Heart right ventricle (tissue), 16 donors: Measurements from ENCODE around the gene ZBTB44. TPM values are rescaled to one million over a fixed set of nuclear protein-coding genes. Genes with fewer than 3 reads are reported as not detected.

Experiments
- ATAC-seq, 8 donors: fragments of 200-7000 bp; cut with Tn5 transposase; one replicate each; pipeline ENCODE4 v1.9.1; 2020; ENCODE audit warnings: mild to moderate bottlenecking in 8 of 8, moderate library complexity in 8 of 8, moderate number of reproducible peaks in 1 of 8
- DNase-seq, 2 donors: peaks; one replicate each; pipeline ENCODE4 v3.0.0-alpha.2; 2020
- H3K27ac ChIP-seq, 10 donors: fragments of 200-600 bp; sonication (generic) in 2 of 10; one replicate each; pipeline versions ENCODE4 v1.5.0 to v1.8.0; 2020 to 2022; ENCODE audit warnings: mild to moderate bottlenecking in 3 of 10
- H3K27me3 ChIP-seq, 7 donors: fragments of 200-600 bp; one replicate each; pipeline ENCODE4 v1.8.0; 2021 to 2022; ENCODE audit warnings: mild to moderate bottlenecking in 2 of 7
- H3K36me3 ChIP-seq, 9 donors: fragments of 200-600 bp; sonication (generic) in 1 of 9; one replicate each; pipeline versions ENCODE4 v1.5.0 to v1.8.0; 2020 to 2022; ENCODE audit warnings: mild to moderate bottlenecking in 2 of 9
- H3K4me1 ChIP-seq, 9 donors: fragments of 200-600 bp; sonication (generic) in 1 of 9; one replicate each; pipeline versions ENCODE4 v1.5.0 to v1.8.0; 2020 to 2022; ENCODE audit warnings: mild to moderate bottlenecking in 4 of 9
- H3K4me3 ChIP-seq, 10 donors: fragments of 200-600 bp; sonication (generic) in 2 of 10; one replicate each; pipeline versions ENCODE4 v1.5.0 to v1.8.0; 2020 to 2022; ENCODE audit warnings: mild to moderate bottlenecking in 7 of 10, moderate library complexity in 2 of 10
- H3K9me3 ChIP-seq, 11 donors: fragments of 200-600 bp in 10 of 11; sonication (generic) in 2 of 11; one replicate each; pipeline versions ENCODE4 v1.5.0 to v1.8.0; 2013 to 2022; ENCODE audit warnings: mild to moderate bottlenecking in 2 of 11, control low read depth in 1 of 11, moderate library complexity in 1 of 11
- WGBS, 2 donors: extraction: QIAGEN DNeasy Blood & Tissue Kit; methylation state at CpG; one replicate each; pipeline ENCODE4 v1.1.7; 2013; ENCODE audit warnings: inconsistent platforms in 1 of 2; 5-methylcytosine and 5-hydroxymethylcytosine counted together
- intact Hi-C, 10 donors: fragments of 100-400 bp; cut with DNase I; formaldehyde crosslinking; loops; one replicate each; pipeline versions ENCODE4 v1.11.1 to v1.14.2; 2022
- polyA plus RNA-seq, 2 donors: library from polyadenylated mRNA; stranded (reverse); fragments of 200-250 nt; gene quantifications; one replicate each; pipeline ENCODE4 v1.2.3, GENCODE V29; 2013
- total RNA-seq, 10 donors: library from RNA; stranded (reverse); fragmentation: NEBNext Ultra II Directional in 3 of 10; extraction: Animal tissue kit (Norgen Biotek cat#: 25700) in 3 of 10; gene quantifications; one replicate each; pipeline versions ENCODE4 v1.2.1 to v1.2.4, GENCODE V29; 2021 to 2023
- TF ChIP-seq, protein P1 (sequence below), 9 donors: fragments of 200-600 bp; sonication (generic) in 2 of 9; IDR thresholded peaks; one replicate each; pipeline versions ENCODE4 v1.5.0 to v1.8.0; 2021 to 2022; ENCODE audit warnings: antibody characterized with exemption in 9 of 9, mild to moderate bottlenecking in 5 of 9, moderate library complexity in 1 of 9
- donor health status: Arrhythmogenic right ventricular cardiomyopathy.
- donor health status: ischemic (EF 13 %, LVEDD 7.1; RV severe dilation, severe dysfunction).
- donor health status: healthy with polysubstance abuse.
- donor health status: DM: no; HTN: yes; CAD: no.
- donor health status: DM: no; HTN: no; CAD: no.
- donor health status: ischemic (EF 25% LVEDD 6.9; RV normal size, moderate dysfunction).
- donor health status: ischemic (EF 25% LVEDD 5.7; RV mildly dilated, moderate dysfunction).
- donor health status: healthy.
- donor health status: DM: yes; HTN: yes; CAD: no.
- donor health status: Ischemic cardiomyopathy.
- donor health status: ischemic (EF 35%, LVEDD 5.7; RV mildly dilated, moderate dysfunction).
- donor health status: nonischemic (EF 11% LVEDD 7.7; RV severe dilation, severe dysfunction).
- donor health status: DM: yes; HTN: yes; CAD: no.
- donor health status: PGD.
- donor health status: ischemic (EF 29% LVEDD 5.4; RV normal size, mild dysfunction).
- donor health status: nonischemic (EF 23%, LVEDD 6.1; RV moderate dilation, normal function).

Gene ZBTB44
- total and polyA plus RNA-seq, 12 donors = 6.8 to 51.6 (median 39.3) TPM

DNA sequence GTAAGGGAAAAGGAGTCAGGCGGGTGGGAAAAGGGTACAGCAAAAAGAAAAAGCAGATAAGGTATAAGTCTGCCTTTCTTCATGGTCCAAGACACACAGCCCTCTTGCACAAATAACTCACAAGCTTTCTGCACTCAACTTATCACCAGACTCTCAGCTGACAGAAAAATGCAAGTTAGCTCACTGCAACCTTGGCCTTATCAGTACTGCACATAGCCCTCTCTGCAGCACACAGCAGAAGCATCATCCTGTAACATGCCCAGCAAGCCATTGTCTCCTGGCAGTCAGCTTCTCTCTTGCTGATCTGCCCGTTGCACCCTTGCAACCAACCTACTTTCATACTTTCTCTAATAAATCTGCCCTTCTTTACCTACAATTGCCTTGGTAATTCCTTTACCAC is 5.8 kb downstream of the ZBTB44 start:
- peak in 5 of 8 donors; percentile 30 to 66 (median 58) for ATAC-seq
- DNase-seq = no peak
- H3K36me3 ChIP-seq = no peaks in the 10 kb centered on the region
- peaks cover 0 to 24% (median 10%) of the 10 kb centered on the region in 11 donors for H3K9me3 ChIP-seq
- peaks cover 0 to 67% (median 50%) of the 10 kb centered on the region in 9 donors for H3K4me1 ChIP-seq
- TF ChIP-seq, protein P1, sequence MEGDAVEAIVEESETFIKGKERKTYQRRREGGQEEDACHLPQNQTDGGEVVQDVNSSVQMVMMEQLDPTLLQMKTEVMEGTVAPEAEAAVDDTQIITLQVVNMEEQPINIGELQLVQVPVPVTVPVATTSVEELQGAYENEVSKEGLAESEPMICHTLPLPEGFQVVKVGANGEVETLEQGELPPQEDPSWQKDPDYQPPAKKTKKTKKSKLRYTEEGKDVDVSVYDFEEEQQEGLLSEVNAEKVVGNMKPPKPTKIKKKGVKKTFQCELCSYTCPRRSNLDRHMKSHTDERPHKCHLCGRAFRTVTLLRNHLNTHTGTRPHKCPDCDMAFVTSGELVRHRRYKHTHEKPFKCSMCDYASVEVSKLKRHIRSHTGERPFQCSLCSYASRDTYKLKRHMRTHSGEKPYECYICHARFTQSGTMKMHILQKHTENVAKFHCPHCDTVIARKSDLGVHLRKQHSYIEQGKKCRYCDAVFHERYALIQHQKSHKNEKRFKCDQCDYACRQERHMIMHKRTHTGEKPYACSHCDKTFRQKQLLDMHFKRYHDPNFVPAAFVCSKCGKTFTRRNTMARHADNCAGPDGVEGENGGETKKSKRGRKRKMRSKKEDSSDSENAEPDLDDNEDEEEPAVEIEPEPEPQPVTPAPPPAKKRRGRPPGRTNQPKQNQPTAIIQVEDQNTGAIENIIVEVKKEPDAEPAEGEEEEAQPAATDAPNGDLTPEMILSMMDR (IDR thresholded peaks at IDR 0.05) = no peak
- WGBS, 2 donors = 51 to 63% methylated on average over 2 of the region's 2 CpGs
- no peak overlapping the region for H3K4me3 ChIP-seq
- no peaks in the 10 kb centered on the region for H3K27me3 ChIP-seq
- peak overlapping the region in 2 of 10 donors; percentile 7 to 38 for H3K27ac ChIP-seq
- intact Hi-C loops = no loop called here

DNA sequence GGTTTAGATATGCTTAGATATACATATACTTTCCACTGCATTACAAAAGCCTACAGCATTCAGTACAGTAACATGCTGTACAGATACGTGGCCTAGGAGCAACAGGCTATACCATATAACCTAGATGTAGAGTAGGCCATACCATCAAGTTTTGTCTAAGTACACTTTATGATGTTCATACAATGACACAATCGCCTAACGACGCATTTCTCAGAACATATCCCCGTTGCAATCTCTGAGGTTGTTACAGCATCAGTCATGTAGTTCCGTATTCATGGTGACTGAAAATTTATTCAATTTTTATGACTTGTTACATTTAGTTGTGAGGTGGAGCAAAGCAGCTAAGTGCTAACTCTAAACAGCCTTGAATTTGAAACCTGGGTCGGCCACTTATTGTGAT is 6.7 kb downstream of the ZBTB44 start:
- 92 to 97% methylated on average over 7 of the region's 7 CpGs for WGBS, 2 donors
- no peaks in the 10 kb centered on the region for H3K27me3 ChIP-seq
- peaks cover 0 to 60% (median 44%) of the 10 kb centered on the region in 9 donors for H3K4me1 ChIP-seq
- peaks cover 0 to 24% (median 10%) of the 10 kb centered on the region in 11 donors for H3K9me3 ChIP-seq
- H3K27ac ChIP-seq = no peak overlapping the region
- intact Hi-C loops = no loop called here
- no peak overlapping the region for H3K4me3 ChIP-seq
- ATAC-seq (no peak), DNase-seq (no peak)
- TF ChIP-seq, protein P1 (IDR thresholded peaks at IDR 0.05) = no peak
- H3K36me3 ChIP-seq = no peaks in the 10 kb centered on the region

DNA sequence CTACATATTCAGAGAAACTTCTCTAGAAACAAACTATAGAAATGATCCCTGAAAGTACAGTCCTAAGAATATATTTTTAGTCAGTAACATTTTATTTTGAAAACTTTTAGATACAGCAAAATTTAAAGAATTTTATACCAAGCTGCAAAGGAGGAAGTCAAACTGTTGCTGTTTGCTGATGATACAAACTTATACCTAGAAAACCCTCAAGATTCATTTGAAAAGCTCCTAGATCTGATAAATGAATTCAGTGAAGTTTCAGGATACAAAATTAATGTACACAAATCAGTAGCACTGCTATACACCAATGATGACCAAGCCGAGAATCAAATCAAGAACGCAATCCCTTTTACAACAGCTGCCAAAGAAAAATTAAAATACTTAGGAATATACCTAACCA is 10.1 kb downstream of the ZBTB44 start:
- Histone ChIP-seq H3K27ac (no peak overlapping the region), H3K4me3 (no peak overlapping the region), H3K4me1 (peaks cover 0 to 49% (median 28%) of the 10 kb centered on the region in 9 donors), H3K36me3 (peaks cover 0 to 6% (median 0%) of the 10 kb centered on the region in 9 donors), H3K9me3 (peaks cover 0 to 24% (median 10%) of the 10 kb centered on the region in 11 donors), H3K27me3 (no peaks in the 10 kb centered on the region)
- WGBS, 2 donors = 94 to 96% methylated on average over 2 of the region's 2 CpGs
- intact Hi-C loops = no loop called here
- TF ChIP-seq, protein P1 (IDR thresholded peaks at IDR 0.05) = no peak
- ATAC-seq (no peak), DNase-seq (no peak)

DNA sequence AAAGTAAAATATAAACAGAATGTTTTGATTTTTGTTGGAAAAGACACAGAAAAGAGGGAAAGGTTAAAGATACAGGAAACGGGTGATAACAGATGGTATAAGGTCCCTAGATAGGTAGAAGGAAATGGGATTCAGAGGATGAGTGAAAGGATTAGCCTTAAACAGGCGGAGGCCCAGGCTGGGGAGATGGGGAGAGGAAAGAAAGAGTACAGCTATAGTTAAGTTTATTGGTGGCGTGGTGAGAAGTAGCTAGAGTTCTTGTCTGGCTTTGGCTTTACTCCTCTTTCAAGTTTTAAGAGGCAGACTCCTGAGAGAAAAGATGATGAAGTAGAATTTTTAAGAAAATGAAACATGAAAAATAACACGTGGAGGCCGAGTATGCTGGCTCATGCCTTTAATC is 13.7 kb downstream of the ZBTB44 start:
- WGBS, 2 donors = 74 to 76% methylated on average over 5 of the region's 5 CpGs
- Histone ChIP-seq H3K9me3 (peaks cover 0 to 13% (median 4%) of the 10 kb centered on the region in 11 donors), H3K27ac (no peak overlapping the region), H3K36me3 (peaks cover 0 to 7% (median 0%) of the 10 kb centered on the region in 9 donors), H3K27me3 (no peaks in the 10 kb centered on the region), H3K4me1 (peaks cover 0 to 29% (median 13%) of the 10 kb centered on the region in 9 donors), H3K4me3 (no peak overlapping the region)
- DNase-seq (no peak), ATAC-seq (no peak)
- TF ChIP-seq, protein P1 (IDR thresholded peaks at IDR 0.05) = no peak
- intact Hi-C loops = loop anchor here in 1 of 10 donors (1.0 kb wide), 1 partner anchor 13 kb away; no protein-coding TSS in a partner anchor
